ENCODE data around the gene LGALS7B. TPM values are rescaled to one million over a fixed set of nuclear protein-coding genes. Genes with fewer than 3 reads are reported as not detected.

LGALS7B gene
- total and polyA plus RNA-seq, 10 of the 15 experiments (the other 5 are each of a cell fraction or from before 2014, with no cell fraction given) = not detected

- TF ChIP-seq POLR2A (IDR thresholded peaks at IDR 0.05; ENCODE audit: low read depth, low read length) (no peak), GATAD2B (conservative IDR thresholded peaks at IDR 0.05; ENCODE audit: low read depth) (no peak), EGR1 (IDR thresholded peaks at IDR 0.05; ENCODE audit: borderline replicate concordance in 1 of 2, low read depth in 2 of 2, low read length in 2 of 2) (no peak), ZNF622 (IDR thresholded peaks at IDR 0.05) (no peak), KLF5 (IDR thresholded peaks at IDR 0.05; ENCODE audit: partially characterized antibody) (no peak), CHD4 (IDR thresholded peaks at IDR 0.05) (no peak)
Measured at GRCh38 chr19:38793671-38794070, 4.7 kb downstream of the LGALS7B start (continued).

GRCh38 chr19:38795549-38795948 lies 6.5 kb downstream of the LGALS7B start:
- no peaks in the 10 kb centered on the region for H3K79me2 ChIP-seq (ENCODE audit: control insufficient read depth, insufficient read depth, low read length)
- DNase-seq (ENCODE audit: low read depth, low spot score) (no peak), ATAC-seq (no peak), FAIRE-seq (no peak)
- no peak overlapping the region for H3K27ac ChIP-seq (ENCODE audit: control insufficient read depth, insufficient read depth)
- H3K9ac ChIP-seq (ENCODE audit: control insufficient read depth, insufficient read depth, low read length) = no peak overlapping the region
- no peaks in the 10 kb centered on the region; the same call in 2 of the 3 replicates for H3K9me3 ChIP-seq (replicated peaks; ENCODE audit: control insufficient read depth, insufficient read depth, low read length)
- H3K27me3 ChIP-seq (replicated peaks in 1 of 2; ENCODE audit: control insufficient read depth in 2 of 2, insufficient read depth in 2 of 2, low read length in 1 of 2) = no peaks in the 10 kb centered on the region
- H3K4me1 ChIP-seq (ENCODE audit: control insufficient read depth, insufficient read depth, low read length) = no peaks in the 10 kb centered on the region
- WGBS (ENCODE audit: insufficient coverage, insufficient replicate concordance, low lambda C conversion rate, missing lambda C conversion rate) = 51% methylated on average over 4 of the region's 4 CpGs
- BruUV-seq (replicated peaks) = no TSS peak
- H3K4me2 ChIP-seq (ENCODE audit: control insufficient read depth, insufficient read depth) = no peak overlapping the region
- intact Hi-C loops (cut with micrococcal nuclease; ENCODE audit: unreplicated experiment) = no loop called here
- CTCF ChIA-PET = no interaction called here
- RAD21 ChIA-PET (ENCODE audit: unreplicated experiment) = no interaction called here
- H3K4me3 ChIP-seq = no peak overlapping the region
- POLR2A ChIA-PET = no interaction called here
- H4K20me1 ChIP-seq (ENCODE audit: control insufficient read depth, insufficient read depth) = no peaks in the 10 kb centered on the region
- SMC1A ChIA-PET (ENCODE audit: uncharacterized antibody, unreplicated experiment) = no interaction called here
- in situ Hi-C loops (cut with MboI) = no loop called here
- no peak overlapping the region for H2AFZ ChIP-seq (ENCODE audit: control insufficient read depth, low read depth, low read length)
- H3K36me3 ChIP-seq (ENCODE audit: control insufficient read depth in 2 of 2, insufficient read depth in 2 of 2, low read length in 1 of 2) = no peaks in the 10 kb centered on the region
- TF ChIP-seq MYB (IDR thresholded peaks at IDR 0.05; ENCODE audit: borderline replicate concordance, low read depth, low read length) = no peak
- TF ChIP-seq YY1 (IDR thresholded peaks at IDR 0.05; ENCODE audit: low read depth, low read length) = no peak
- no peak for TF ChIP-seq KAT2A (conservative IDR thresholded peaks at IDR 0.05; ENCODE audit: control insufficient read depth, low read depth, low read length)
- no peak for TF ChIP-seq CEBPB (IDR thresholded peaks at IDR 0.05; ENCODE audit: borderline replicate concordance in 1 of 2, low read depth in 2 of 2, low read length in 2 of 2)
- no peak for TF ChIP-seq E2F4 (IDR thresholded peaks at IDR 0.05; ENCODE audit: low read depth, low read length)
- no peak for TF ChIP-seq SREBF2 (IDR thresholded peaks at IDR 0.05; ENCODE audit: low read length)
- TF ChIP-seq RAD21 (IDR thresholded peaks at IDR 0.05; ENCODE audit: insufficient read depth, low read depth, low read length) = no peak
- no peak for TF ChIP-seq ZNF622 (IDR thresholded peaks at IDR 0.05)
- no peak for TF ChIP-seq MYC (IDR thresholded peaks at IDR 0.05; ENCODE audit: insufficient read depth, insufficient read length, insufficient replicate concordance, low read length, severe bottlenecking)
- no peak for TF ChIP-seq RELA (IDR thresholded peaks at IDR 0.05; ENCODE audit: borderline replicate concordance, partially characterized antibody)
- no peak for TF ChIP-seq HCFC1 (IDR thresholded peaks at IDR 0.05; ENCODE audit: low read length)
- TF ChIP-seq SPI1 (IDR thresholded peaks at IDR 0.05; ENCODE audit: borderline replicate concordance, insufficient read depth, low read depth, low read length) = no peak
- no peak for TF ChIP-seq CHD2 (IDR thresholded peaks at IDR 0.05; ENCODE audit: borderline replicate concordance, low read depth, low read length)
- no peak for TF ChIP-seq BHLHE40 (IDR thresholded peaks at IDR 0.05; ENCODE audit: borderline replicate concordance in 1 of 2, low read depth in 2 of 2, low read length in 1 of 2)
- TF ChIP-seq EZH2 (IDR thresholded peaks at IDR 0.05; ENCODE audit: borderline replicate concordance, control insufficient read depth, low read depth, low read length) = no peak
- no peak for TF ChIP-seq RB1 (IDR thresholded peaks at IDR 0.05; ENCODE audit: borderline replicate concordance)
- no peak for TF ChIP-seq SMARCA5 (IDR thresholded peaks at IDR 0.05)
- TF ChIP-seq BRCA1 (IDR thresholded peaks at IDR 0.05; ENCODE audit: low read depth, low read length) = no peak
- no peak for TF ChIP-seq MXI1 (IDR thresholded peaks at IDR 0.05; ENCODE audit: low read depth, low read length)

Data from GM12878 (cell line).